ENCODE results near the gene BHLHA15. TPM values are rescaled to one million over a fixed set of nuclear protein-coding genes. Genes with fewer than 3 reads are reported as not detected.

Gene BHLHA15
- total RNA-seq, 4 donors from 2014 or later = 2.0 to 7.3 TPM; not detected in 2

DNA sequence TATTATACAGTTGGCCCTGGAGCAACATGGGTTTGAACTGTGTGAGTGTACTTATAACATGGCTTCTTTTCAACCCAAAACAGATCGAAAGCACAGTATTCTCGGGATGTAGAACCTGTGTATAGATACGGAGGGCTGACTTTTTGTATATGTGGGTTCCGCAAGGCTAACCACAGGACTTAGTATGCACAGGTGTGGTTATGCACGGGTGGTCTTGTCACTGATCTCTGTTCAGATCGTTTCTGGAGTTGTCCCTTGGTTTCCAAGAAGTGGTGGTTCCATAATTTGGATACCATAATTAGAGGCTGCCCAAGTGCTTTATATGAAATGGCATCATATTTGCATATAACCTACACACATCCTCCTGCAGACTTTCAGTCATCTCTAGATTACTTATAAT lies 10.9 kb upstream of the BHLHA15 start:
- intact Hi-C loops (cut with DNase I; ENCODE audit: low total_unique reads) (no loop called here), in situ Hi-C loops (cut with MboI; ENCODE audit: low pct_ligation_motif_present in 1 of 4, low pct_unique_long_range_greater_than_20kb in 1 of 4, low sequenced_read_pairs in 3 of 4) (no loop called here)
- WGBS, 2 donors (ENCODE audit: low coverage in 1 of 2) = 17 to 75% methylated on average over 1 to 6 of the region's 6 CpGs
- Histone ChIP-seq H3K27me3 (no peaks in the 10 kb centered on the region), H3K27ac (peak overlapping the region in 1 of 4 donors; percentile 13), H3K9me3 (peaks cover 0 to 4% of the 10 kb centered on the region in 2 donors), H3K4me1 (peaks cover 0 to 9% (median 0%) of the 10 kb centered on the region in 4 donors), H3K36me3 (peaks cover 0 to 29% (median 9%) of the 10 kb centered on the region in 4 donors), H3K4me3 (no peak overlapping the region)
- TF ChIP-seq CTCF (IDR thresholded peaks at IDR 0.05) (no peak), EP300 (IDR thresholded peaks at IDR 0.05; ENCODE audit: low read depth) (no peak), POLR2AphosphoS5 (IDR thresholded peaks at IDR 0.05) (no peak), POLR2A (IDR thresholded peaks at IDR 0.05) (no peak)
- DNase-seq = no peak

DNA sequence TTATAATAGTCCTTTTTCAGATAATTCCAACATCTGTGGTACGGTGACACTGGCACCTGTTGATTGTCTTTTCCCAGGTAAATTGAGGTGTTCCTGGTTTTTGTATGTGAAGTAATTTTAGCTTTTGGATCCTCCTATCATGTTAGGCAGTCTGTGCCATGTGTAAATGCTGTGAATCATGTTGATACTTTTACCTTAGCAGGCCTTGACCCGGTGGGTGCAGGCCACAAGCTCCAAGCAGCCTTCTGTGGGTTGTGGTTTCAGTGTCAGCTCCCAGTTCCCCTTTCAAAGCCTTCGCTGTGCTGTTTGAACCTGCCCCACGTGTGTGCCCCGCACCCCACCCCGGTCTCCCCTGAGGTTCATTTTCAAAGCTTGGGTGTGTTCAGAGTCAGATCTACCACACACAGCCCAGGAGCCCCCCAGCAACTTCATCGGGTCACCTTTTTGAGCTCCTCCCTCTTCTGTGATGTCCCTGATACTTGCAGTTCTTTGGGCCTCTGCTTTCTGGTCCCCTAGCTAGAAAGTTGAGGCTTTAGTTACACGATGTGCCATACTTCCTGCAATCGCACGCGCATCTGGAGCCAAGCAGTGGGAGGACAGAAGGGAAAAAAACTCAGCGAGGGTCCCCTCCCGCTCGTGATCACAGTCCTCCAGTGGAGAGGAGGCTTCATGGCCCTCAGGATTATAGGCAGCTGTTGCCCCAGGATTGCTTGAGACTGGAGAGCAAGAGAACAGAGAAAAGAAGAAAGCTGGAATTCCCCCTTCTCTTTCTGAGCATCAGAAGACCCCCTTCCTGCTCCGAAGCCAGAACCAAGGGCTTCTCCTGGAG lies 8.7 kb upstream of the BHLHA15 start:
- Histone ChIP-seq H3K27ac (peak overlapping the region in 3 of 4 donors; percentile 19 to 62 (median 54)), H3K36me3 (peaks cover 0 to 28% (median 13%) of the 10 kb centered on the region in 4 donors), H3K9me3 (peaks cover 0 to 4% of the 10 kb centered on the region in 2 donors), H3K27me3 (no peaks in the 10 kb centered on the region), H3K4me1 (peaks cover 0 to 9% (median 0%) of the 10 kb centered on the region in 4 donors), H3K4me3 (no peak overlapping the region)
- in situ Hi-C loops (cut with MboI; ENCODE audit: low pct_ligation_motif_present in 1 of 4, low pct_unique_long_range_greater_than_20kb in 1 of 4, low sequenced_read_pairs in 3 of 4) (no loop called here), intact Hi-C loops (cut with DNase I; ENCODE audit: low total_unique reads) (no loop called here)
- TF ChIP-seq EP300 (IDR thresholded peaks at IDR 0.05; ENCODE audit: low read depth) = no peak
- TF ChIP-seq CTCF (IDR thresholded peaks at IDR 0.05) = no peak
- TF ChIP-seq POLR2A (IDR thresholded peaks at IDR 0.05) = no peak
- no peak for TF ChIP-seq POLR2AphosphoS5 (IDR thresholded peaks at IDR 0.05)
- peak; percentile 74 for DNase-seq
- 70 to 81% methylated on average over 14 to 15 of the region's 15 CpGs for whole genome bisulfite sequencing, 2 donors (ENCODE audit: low coverage in 1 of 2)

GRCh38 chr7:98203261-98203963 lies 7.8 kb upstream of the BHLHA15 start:
- no peak overlapping the region for H3K4me3 ChIP-seq
- intact Hi-C loops (cut with DNase I; ENCODE audit: low total_unique reads) = no loop called here
- in situ Hi-C loops (cut with MboI; ENCODE audit: low pct_ligation_motif_present in 1 of 4, low pct_unique_long_range_greater_than_20kb in 1 of 4, low sequenced_read_pairs in 3 of 4) = no loop called here
- no peaks in the 10 kb centered on the region for H3K27me3 ChIP-seq
- H3K9me3 ChIP-seq = peaks cover 0 to 4% of the 10 kb centered on the region in 2 donors
- peaks cover 0 to 28% (median 13%) of the 10 kb centered on the region in 4 donors for H3K36me3 ChIP-seq
- H3K27ac ChIP-seq = peak overlapping the region in 3 of 4 donors; percentile 19 to 62 (median 54)
- TF ChIP-seq EP300 (IDR thresholded peaks at IDR 0.05; ENCODE audit: low read depth) (no peak), POLR2A (IDR thresholded peaks at IDR 0.05) (no peak), CTCF (IDR thresholded peaks at IDR 0.05) (no peak), POLR2AphosphoS5 (IDR thresholded peaks at IDR 0.05) (no peak)
- DNase-seq = no peak
- 84 to 90% methylated on average over 2 to 28 of the region's 28 CpGs for WGBS, 2 donors (ENCODE audit: low coverage in 1 of 2)
- peaks cover 0 to 9% (median 0%) of the 10 kb centered on the region in 4 donors for H3K4me1 ChIP-seq

DNA sequence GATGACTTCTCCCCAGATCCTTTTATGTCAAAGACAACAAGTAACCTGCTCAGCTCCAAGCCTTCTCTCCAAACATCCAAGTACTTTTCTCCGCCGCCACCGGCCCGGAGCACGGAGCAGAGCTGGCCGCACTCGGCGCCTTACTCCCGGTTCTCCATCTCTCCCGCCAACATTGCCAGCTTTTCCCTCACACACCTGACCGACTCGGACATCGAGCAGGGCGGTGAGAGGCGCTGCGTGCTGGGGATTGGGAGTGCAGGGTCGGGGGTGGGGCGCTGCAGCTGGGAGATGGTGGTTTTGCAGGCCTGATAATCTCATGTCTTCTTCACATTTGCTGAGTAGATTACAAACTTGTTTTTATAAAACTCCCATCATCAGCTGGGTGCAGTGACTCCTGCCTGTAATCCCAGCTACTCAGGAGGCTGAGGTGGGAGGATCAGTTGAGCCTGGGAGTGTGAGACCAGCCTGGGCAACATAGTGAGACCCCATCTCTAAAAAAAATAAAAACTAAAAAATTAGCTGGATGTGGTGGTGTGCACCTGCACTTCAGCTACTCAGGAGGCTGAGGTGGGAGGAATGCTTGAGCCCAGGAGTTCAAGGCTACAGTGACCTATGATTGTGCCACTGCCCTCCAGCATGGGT lies 7.2 kb upstream of the BHLHA15 start:
- H3K27ac ChIP-seq = peak overlapping the region in 1 of 4 donors; percentile 62
- no peak for DNase-seq
- H3K9me3 ChIP-seq = no peaks in the 10 kb centered on the region
- intact Hi-C loops (cut with DNase I; ENCODE audit: low total_unique reads) (no loop called here), in situ Hi-C loops (cut with MboI; ENCODE audit: low pct_ligation_motif_present in 1 of 4, low pct_unique_long_range_greater_than_20kb in 1 of 4, low sequenced_read_pairs in 3 of 4) (no loop called here)
- no peaks in the 10 kb centered on the region for H3K27me3 ChIP-seq
- peaks cover 0 to 9% (median 0%) of the 10 kb centered on the region in 4 donors for H3K4me1 ChIP-seq
- peaks cover 0 to 28% (median 13%) of the 10 kb centered on the region in 4 donors for H3K36me3 ChIP-seq
- WGBS, 2 donors (ENCODE audit: low coverage in 1 of 2) = 97% methylated on average over 18 of the region's 18 CpGs; no CpG with 5 or more reads in 1 of the 2 donors
- H3K4me3 ChIP-seq = no peak overlapping the region
- TF ChIP-seq POLR2A (IDR thresholded peaks at IDR 0.05) = no peak
- no peak for TF ChIP-seq EP300 (IDR thresholded peaks at IDR 0.05; ENCODE audit: low read depth)
- TF ChIP-seq POLR2AphosphoS5 (IDR thresholded peaks at IDR 0.05) = no peak
- TF ChIP-seq CTCF (IDR thresholded peaks at IDR 0.05) = no peak

Measured in transverse colon (tissue), 4 donors.